ENCODE data around the gene ATP5MK. TPM values are rescaled to one million over a fixed set of nuclear protein-coding genes. Genes with fewer than 3 reads are reported as not detected.

Gene ATP5MK
- total RNA-seq, 1 experiment from 2014 or later, result 335 TPM

DNA sequence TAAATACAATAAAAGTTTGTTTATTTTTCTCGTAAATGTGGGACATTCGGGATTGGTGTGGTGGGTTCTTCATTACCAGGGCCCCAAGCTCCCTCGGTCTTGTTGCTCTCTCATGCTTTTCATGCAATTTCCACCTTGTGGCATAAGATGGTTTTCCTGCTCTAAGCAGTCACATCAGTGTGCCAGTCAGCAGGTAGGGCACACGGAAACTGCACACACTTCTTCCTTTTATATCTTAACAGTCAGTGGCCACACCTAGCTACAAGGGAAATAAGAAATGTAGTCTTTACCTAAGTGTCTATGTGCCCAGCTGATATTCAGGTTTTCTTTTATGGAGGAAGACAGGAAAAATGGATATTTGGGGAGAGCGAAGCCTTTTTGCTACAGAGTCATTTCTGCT, 22.0 kb downstream of the ATP5MK start:
- H3K4me2 ChIP-seq (ENCODE audit: insufficient read depth, insufficient read length, low read length), result no peak overlapping the region
- H2BK15ac ChIP-seq (ENCODE audit: low read depth, low read length), result no peak overlapping the region
- H3K79me1 ChIP-seq (ENCODE audit: insufficient read depth, low read depth, low read length, poor library complexity, severe bottlenecking), result no peaks in the 10 kb centered on the region
- no peaks in the 10 kb centered on the region for H3K23me2 ChIP-seq (ENCODE audit: insufficient read length, low read depth, low read length, poor library complexity, severe bottlenecking)
- H2AFZ ChIP-seq (ENCODE audit: low read length), result no peak overlapping the region
- no peak overlapping the region for H4K5ac ChIP-seq (ENCODE audit: insufficient read length, low read depth, low read length)
- TF ChIP-seq, protein P1, sequence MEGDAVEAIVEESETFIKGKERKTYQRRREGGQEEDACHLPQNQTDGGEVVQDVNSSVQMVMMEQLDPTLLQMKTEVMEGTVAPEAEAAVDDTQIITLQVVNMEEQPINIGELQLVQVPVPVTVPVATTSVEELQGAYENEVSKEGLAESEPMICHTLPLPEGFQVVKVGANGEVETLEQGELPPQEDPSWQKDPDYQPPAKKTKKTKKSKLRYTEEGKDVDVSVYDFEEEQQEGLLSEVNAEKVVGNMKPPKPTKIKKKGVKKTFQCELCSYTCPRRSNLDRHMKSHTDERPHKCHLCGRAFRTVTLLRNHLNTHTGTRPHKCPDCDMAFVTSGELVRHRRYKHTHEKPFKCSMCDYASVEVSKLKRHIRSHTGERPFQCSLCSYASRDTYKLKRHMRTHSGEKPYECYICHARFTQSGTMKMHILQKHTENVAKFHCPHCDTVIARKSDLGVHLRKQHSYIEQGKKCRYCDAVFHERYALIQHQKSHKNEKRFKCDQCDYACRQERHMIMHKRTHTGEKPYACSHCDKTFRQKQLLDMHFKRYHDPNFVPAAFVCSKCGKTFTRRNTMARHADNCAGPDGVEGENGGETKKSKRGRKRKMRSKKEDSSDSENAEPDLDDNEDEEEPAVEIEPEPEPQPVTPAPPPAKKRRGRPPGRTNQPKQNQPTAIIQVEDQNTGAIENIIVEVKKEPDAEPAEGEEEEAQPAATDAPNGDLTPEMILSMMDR (conservative IDR thresholded peaks at IDR 0.05), result no peak
- Mint-ChIP-seq H3K36me3 (ENCODE audit: insufficient read depth in 1 of 3, low read depth in 3 of 3) (peaks cover 10 to 29% (median 15%) of the 10 kb centered on the region in 3 experiments; a peak in 5 of 7 replicates), H3K4me3 (no peak overlapping the region), H3K27me3 (ENCODE audit: low read depth) (no peaks in the 10 kb centered on the region), H3K27ac (no peak overlapping the region), H3K4me1 (0 out of 4 replicates have a peak, but pooled peaks cover 0 to 2% of the 10 kb centered on the region in 2 experiments), H3K9me3 (no peaks in the 10 kb centered on the region)
- H3K79me2 ChIP-seq (ENCODE audit: insufficient read depth, low read length), result no peaks in the 10 kb centered on the region
- H3K4me1 ChIP-seq (ENCODE audit: insufficient read depth, low read length), result no peaks in the 10 kb centered on the region
- H2BK12ac ChIP-seq (ENCODE audit: insufficient read length, low read depth, low read length), result no peak overlapping the region
- H3K27me3 ChIP-seq (ENCODE audit: insufficient read depth, low read length), result no peaks in the 10 kb centered on the region
- no peak overlapping the region for H2BK5ac ChIP-seq (ENCODE audit: insufficient read length, low read length)
- H4K20me1 ChIP-seq (ENCODE audit: control insufficient read depth, insufficient read depth, insufficient read length), result no peaks in the 10 kb centered on the region
- H4K91ac ChIP-seq (ENCODE audit: insufficient read length, low read depth, low read length), result no peak overlapping the region
- H3K56ac ChIP-seq (ENCODE audit: insufficient read length, low read depth, low read length), result no peak overlapping the region
- WGBS (ENCODE audit: extremely low coverage, insufficient read length, low lambda C conversion rate), result no CpG with 5 or more reads among the region's 5 CpGs
- no peak overlapping the region for H4K8ac ChIP-seq (replicated peaks; ENCODE audit: insufficient read length, low read depth, low read length)
- no peak overlapping the region for H3K4ac ChIP-seq (ENCODE audit: low read depth, low read length)
- no peak overlapping the region for H3T11ph ChIP-seq (ENCODE audit: low read length)
- no peak overlapping the region for H2BK120ac ChIP-seq (ENCODE audit: low read depth, low read length, poor library complexity, severe bottlenecking)
- no peaks in the 10 kb centered on the region for H3K9me3 ChIP-seq (ENCODE audit: control insufficient read depth, low read depth, low read length)
- no peak overlapping the region for H2AK5ac ChIP-seq (ENCODE audit: insufficient read length, low read length)
- no peak for DNase-seq
- H3K14ac ChIP-seq (ENCODE audit: insufficient read depth, low read length), result no peak overlapping the region
- H3K9ac ChIP-seq (ENCODE audit: extremely low read depth, insufficient read length, low read length), result no peak overlapping the region
- no peak overlapping the region for H3K27ac ChIP-seq (ENCODE audit: insufficient read length, low read depth, low read length)
- no peak overlapping the region for H3K18ac ChIP-seq (ENCODE audit: insufficient read length, low read depth, low read length)
- no peak overlapping the region for H2BK20ac ChIP-seq (ENCODE audit: low read depth, low read length, poor library complexity, severe bottlenecking)
- no peak overlapping the region for H3K23ac ChIP-seq (ENCODE audit: insufficient read length, low read depth, low read length)
